ENCODE data around the gene GOLGA8A.
"Not testable (repeated sequence)": the region's sequence is repeated elsewhere in the genome, so short reads cannot be mapped to it uniquely, and the experiment has no call there.

The GOLGA8A gene

DNA sequence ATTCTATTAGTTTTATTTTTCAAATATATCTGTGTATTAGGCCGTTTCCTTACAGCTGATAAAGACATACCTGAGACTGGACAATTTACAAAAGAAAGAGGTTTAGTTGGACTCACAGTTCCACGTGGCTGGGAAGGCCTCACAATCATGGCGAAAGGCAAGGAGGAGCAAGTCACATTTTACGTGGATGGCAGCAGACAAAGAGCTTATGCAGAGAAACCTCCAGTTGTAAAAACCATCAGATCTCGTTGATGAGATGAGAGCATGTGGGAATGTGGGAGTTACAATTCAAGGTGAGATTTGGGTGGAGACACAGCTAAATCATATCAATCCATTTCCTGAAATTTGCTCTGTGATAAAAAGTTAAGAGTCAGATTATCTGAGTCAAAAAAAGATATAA is 2.3 kb upstream of the GOLGA8A start:
- H3K4me1 ChIP-seq (ENCODE audit: control insufficient read depth, insufficient read depth, low read length) = peaks cover 17% of the 10 kb centered on the region
- H3K9me3 ChIP-seq (ENCODE audit: control insufficient read depth in 2 of 2, low read length in 2 of 2) = no peaks in the 10 kb centered on the region

DNA sequence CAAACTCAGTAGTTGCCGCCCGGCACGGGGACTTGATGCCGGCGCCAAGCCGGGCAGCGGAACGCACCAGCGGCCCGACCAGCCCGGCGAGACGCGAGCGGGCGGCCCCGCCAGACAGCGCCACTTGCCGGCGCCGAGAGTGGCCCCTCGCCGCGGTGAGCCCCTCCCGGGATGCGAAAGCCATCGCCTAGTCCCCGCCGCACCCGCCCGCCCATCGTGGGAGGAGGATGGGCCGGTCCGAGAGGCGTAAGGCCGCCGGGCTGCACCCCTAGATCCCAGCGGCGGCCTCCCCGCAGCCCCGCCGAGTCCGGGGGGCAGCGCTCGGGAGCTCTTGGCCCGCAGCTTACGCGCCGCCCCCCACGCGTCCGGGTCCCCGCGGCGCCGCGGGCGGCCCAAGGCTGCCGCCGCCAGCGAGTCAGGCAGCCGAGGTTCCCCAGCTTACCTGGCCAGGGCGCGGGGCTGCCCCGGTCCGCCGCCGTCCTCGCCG is 609 bp downstream of the GOLGA8A start:
- peak overlapping the region; percentile 45 to 66 for H3K9ac ChIP-seq (ENCODE audit: low read length in 2 of 2)
- H3K9me3 ChIP-seq (ENCODE audit: control insufficient read depth in 2 of 2, low read length in 2 of 2) = no peaks in the 10 kb centered on the region
- H3K4me3 ChIP-seq (ENCODE audit: low read length in 2 of 2) = peak overlapping the region; percentile 43 to 75
- H3K4me1 ChIP-seq (ENCODE audit: control insufficient read depth, insufficient read depth, low read length) = peaks cover 17% of the 10 kb centered on the region
- peaks cover 0 to 13% of the 10 kb centered on the region in 2 donors for H3K36me3 ChIP-seq (ENCODE audit: control insufficient read depth in 2 of 2, insufficient read depth in 2 of 2, low read length in 2 of 2)
- no peak overlapping the region for H3K27ac ChIP-seq (ENCODE audit: low read length)
- no peaks in the 10 kb centered on the region for H3K27me3 ChIP-seq (ENCODE audit: control insufficient read depth in 1 of 2, insufficient read depth in 2 of 2, low read length in 2 of 2)

More for the DNA sequence above, 2.3 kb upstream of the GOLGA8A start:
- Histone ChIP-seq H3K27me3 (ENCODE audit: control insufficient read depth in 1 of 2, insufficient read depth in 2 of 2, low read length in 2 of 2) (no peaks in the 10 kb centered on the region), H3K27ac (ENCODE audit: low read length) (no peak overlapping the region), H3K4me3 (ENCODE audit: low read length in 2 of 2) (no peak overlapping the region), H3K36me3 (ENCODE audit: control insufficient read depth in 2 of 2, insufficient read depth in 2 of 2, low read length in 2 of 2) (peaks cover 0 to under 1% of the 10 kb centered on the region in 2 donors), H3K9ac (ENCODE audit: low read length in 2 of 2) (no peak overlapping the region)

DNA sequence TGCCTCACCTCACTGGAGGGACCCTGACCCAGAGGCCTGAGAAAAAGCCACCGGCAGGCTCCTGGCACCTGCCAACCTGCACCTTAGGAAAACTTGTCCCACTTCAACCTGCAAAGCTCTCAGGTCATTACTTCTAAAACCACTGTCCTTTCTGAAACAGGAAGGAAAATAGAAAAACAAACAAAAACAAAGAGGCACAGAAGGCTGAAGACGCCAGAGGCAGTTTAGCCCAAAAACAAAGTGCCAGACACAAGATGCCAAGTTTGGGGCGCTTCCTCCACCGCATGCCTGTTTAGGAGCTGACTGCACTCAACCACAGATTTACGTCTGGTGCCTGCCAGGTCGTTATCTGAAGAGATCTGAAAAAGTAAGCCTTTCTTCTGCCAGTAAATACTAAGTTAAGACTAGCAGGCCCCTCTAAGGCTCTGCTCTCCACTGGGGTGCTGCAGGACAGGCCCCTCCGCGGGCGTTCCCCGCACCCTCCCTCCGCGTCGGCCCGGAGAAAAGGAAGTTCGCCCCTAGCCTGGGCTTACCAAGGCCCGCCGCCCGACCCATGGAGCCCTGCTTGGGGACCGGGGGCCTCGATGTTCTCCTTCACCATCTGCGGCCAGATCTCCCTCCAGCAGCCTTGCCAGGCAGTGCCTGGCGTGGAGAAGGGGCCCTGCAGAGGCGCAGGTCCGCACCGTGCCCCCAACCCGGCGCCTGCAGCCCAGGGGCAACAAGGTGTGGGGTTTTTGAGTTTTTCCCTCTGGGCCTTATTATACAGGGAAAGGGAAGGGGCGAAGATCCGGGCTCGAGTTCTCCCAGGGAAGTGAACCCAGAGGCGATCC is 1.3 kb downstream of the GOLGA8A start:
- Histone ChIP-seq H3K9me3 (ENCODE audit: control insufficient read depth in 2 of 2, low read length in 2 of 2) (no peaks in the 10 kb centered on the region), H3K36me3 (ENCODE audit: control insufficient read depth in 2 of 2, insufficient read depth in 2 of 2, low read length in 2 of 2) (peaks cover 0 to 15% of the 10 kb centered on the region in 2 donors), H3K4me3 (ENCODE audit: low read length in 2 of 2) (peak overlapping the region; percentile 43 to 75), H3K27me3 (ENCODE audit: control insufficient read depth in 1 of 2, insufficient read depth in 2 of 2, low read length in 2 of 2) (no peaks in the 10 kb centered on the region), H3K27ac (ENCODE audit: low read length) (no peak overlapping the region), H3K4me1 (ENCODE audit: control insufficient read depth, insufficient read depth, low read length) (peaks cover 17% of the 10 kb centered on the region), H3K9ac (ENCODE audit: low read length in 2 of 2) (peak overlapping the region; percentile 45 to 72)

DNA sequence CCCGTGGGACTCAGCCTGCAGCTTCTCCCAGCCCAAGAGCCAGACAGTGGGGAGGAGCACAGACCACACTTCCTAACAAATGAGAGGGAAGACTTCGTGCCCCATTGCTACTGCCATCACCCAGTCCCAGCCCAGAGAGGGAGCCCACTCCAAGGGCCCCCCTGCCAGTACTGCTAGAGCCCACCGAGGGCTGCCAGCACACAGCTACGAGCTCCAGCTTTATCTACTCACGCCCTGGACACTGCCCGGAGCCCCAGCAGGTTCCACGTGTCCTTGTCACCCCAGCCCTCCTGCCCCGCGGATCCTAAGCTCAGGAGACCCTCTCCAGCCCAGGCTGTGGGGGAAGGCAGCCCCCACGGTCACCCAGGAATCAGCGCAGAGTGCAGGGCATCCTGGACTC is 1.9 kb downstream of the GOLGA8A start:
- Histone ChIP-seq H3K4me3 (ENCODE audit: low read length in 2 of 2) (peak overlapping the region in 1 of 2 donors; percentile 75), H3K4me1 (ENCODE audit: control insufficient read depth, insufficient read depth, low read length) (peaks cover 17% of the 10 kb centered on the region), H3K9ac (ENCODE audit: low read length in 2 of 2) (no peak overlapping the region), H3K36me3 (ENCODE audit: control insufficient read depth in 2 of 2, insufficient read depth in 2 of 2, low read length in 2 of 2) (peaks cover 0 to 15% of the 10 kb centered on the region in 2 donors), H3K27ac (ENCODE audit: low read length) (no peak overlapping the region), H3K27me3 (ENCODE audit: control insufficient read depth in 1 of 2, insufficient read depth in 2 of 2, low read length in 2 of 2) (no peaks in the 10 kb centered on the region), H3K9me3 (ENCODE audit: control insufficient read depth in 2 of 2, low read length in 2 of 2) (no peaks in the 10 kb centered on the region)

DNA sequence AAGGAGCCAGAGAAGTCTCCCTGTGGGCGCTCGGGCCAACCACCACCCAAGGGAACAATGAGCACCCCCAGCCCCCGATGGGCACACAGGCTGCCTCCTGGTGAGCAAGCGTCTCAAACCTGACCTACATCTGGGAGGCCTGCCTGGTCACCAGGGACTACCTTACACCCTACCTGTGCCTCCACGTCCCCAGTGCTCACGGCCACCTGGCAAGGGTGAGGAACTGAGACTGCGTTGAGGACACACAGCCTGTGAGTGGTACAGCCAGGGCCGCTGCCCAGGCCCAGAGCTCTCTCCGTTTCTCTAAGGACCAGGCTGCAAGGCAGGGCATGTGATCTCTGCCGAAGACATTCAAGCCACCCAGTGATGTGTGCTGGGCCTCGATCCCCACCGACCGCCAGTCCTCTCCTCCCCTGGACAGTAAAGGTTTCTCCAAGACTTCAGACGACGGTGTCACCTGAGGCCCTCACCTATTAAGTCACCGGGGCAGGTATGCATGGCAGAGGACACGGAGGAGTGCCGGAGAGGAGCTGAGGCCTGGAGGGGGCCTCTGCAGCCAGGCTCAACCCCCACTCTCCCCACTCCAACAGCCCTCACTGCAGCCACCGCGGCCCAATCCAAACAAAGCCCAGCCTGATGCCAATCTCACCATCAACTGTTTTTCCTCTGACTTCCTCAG is 2.8 kb downstream of the GOLGA8A start:
- Histone ChIP-seq H3K36me3 (ENCODE audit: control insufficient read depth in 2 of 2, insufficient read depth in 2 of 2, low read length in 2 of 2) (peaks cover 0 to 17% of the 10 kb centered on the region in 2 donors), H3K4me1 (ENCODE audit: control insufficient read depth, insufficient read depth, low read length) (peaks cover 17% of the 10 kb centered on the region), H3K9me3 (ENCODE audit: control insufficient read depth in 2 of 2, low read length in 2 of 2) (no peaks in the 10 kb centered on the region), H3K4me3 (ENCODE audit: low read length in 2 of 2) (no peak overlapping the region), H3K27ac (ENCODE audit: low read length) (no peak overlapping the region), H3K9ac (ENCODE audit: low read length in 2 of 2) (no peak overlapping the region), H3K27me3 (ENCODE audit: control insufficient read depth in 1 of 2, insufficient read depth in 2 of 2, low read length in 2 of 2) (no peaks in the 10 kb centered on the region)

DNA sequence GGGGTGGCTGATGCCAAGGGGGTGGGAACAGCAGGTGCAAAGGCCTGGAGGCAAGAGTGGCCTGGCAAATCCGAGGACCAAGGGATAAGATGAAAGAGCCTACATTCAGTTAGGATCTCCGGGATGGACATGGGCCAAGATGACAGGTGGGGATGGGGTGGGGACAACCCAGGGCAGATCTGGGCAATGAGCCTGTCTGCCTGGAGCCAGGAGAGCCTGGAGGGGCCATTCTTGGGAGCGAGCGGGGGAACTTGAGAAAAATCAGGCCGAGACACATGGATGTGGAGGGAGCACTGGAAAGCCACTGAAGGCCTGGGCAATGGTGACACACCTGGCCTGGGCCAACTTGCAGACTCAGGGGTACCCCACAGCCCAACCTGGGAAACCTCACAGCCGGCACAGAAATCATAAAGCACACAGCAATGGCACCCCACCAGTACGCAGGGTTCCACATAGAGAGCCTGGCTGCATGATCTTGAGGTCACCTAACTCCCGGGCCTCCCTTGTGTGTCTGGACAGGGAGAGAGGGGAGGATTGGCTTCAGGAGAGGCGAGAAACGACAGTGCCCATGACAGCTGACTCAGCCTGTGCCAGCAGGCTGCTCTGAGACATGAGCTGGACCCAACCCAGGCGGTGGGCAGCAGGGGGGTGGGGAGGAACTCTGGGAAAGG is 3.5 kb downstream of the GOLGA8A start:
- not testable (repeated sequence) for H3K27me3 ChIP-seq (ENCODE audit: control insufficient read depth in 1 of 2, insufficient read depth in 2 of 2, low read length in 2 of 2); H3K27ac ChIP-seq (ENCODE audit: low read length); H3K4me3 ChIP-seq (ENCODE audit: low read length in 2 of 2); H3K9ac ChIP-seq (ENCODE audit: low read length in 2 of 2); H3K9me3 ChIP-seq (ENCODE audit: control insufficient read depth in 2 of 2, low read length in 2 of 2)
- H3K4me1 ChIP-seq (ENCODE audit: control insufficient read depth, insufficient read depth, low read length) = peaks cover 17% of the 10 kb centered on the region
- peaks cover 0 to 17% of the 10 kb centered on the region in 2 donors for H3K36me3 ChIP-seq (ENCODE audit: control insufficient read depth in 2 of 2, insufficient read depth in 2 of 2, low read length in 2 of 2)

DNA sequence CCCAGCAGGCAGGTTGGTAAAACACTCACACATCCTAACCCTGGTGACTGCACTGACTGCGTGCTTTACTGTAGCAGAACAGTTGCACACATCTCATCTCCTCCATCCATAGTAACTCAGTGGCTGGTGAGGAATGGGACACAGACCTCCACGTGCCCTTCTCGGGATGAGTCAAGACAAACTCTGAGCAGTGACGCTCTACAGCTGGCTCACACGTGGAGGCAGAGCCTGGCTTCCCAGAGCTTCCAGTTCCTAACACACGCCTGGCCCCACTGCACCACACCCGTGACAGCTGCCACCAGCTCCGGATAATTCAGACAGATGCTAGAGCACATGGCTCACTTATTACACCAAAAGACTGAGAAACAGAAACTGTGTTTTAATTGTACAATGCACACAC is 7.0 kb downstream of the GOLGA8A start:
- not testable (repeated sequence) for H3K9ac ChIP-seq (ENCODE audit: low read length in 2 of 2); H3K27ac ChIP-seq (ENCODE audit: low read length); H3K9me3 ChIP-seq (ENCODE audit: control insufficient read depth in 2 of 2, low read length in 2 of 2); H3K4me3 ChIP-seq (ENCODE audit: low read length in 2 of 2); H3K4me1 ChIP-seq (ENCODE audit: control insufficient read depth, insufficient read depth, low read length); H3K27me3 ChIP-seq (ENCODE audit: control insufficient read depth in 1 of 2, insufficient read depth in 2 of 2, low read length in 2 of 2)
- peaks cover 0 to 17% of the 10 kb centered on the region in 2 donors for H3K36me3 ChIP-seq (ENCODE audit: control insufficient read depth in 2 of 2, insufficient read depth in 2 of 2, low read length in 2 of 2)

DNA sequence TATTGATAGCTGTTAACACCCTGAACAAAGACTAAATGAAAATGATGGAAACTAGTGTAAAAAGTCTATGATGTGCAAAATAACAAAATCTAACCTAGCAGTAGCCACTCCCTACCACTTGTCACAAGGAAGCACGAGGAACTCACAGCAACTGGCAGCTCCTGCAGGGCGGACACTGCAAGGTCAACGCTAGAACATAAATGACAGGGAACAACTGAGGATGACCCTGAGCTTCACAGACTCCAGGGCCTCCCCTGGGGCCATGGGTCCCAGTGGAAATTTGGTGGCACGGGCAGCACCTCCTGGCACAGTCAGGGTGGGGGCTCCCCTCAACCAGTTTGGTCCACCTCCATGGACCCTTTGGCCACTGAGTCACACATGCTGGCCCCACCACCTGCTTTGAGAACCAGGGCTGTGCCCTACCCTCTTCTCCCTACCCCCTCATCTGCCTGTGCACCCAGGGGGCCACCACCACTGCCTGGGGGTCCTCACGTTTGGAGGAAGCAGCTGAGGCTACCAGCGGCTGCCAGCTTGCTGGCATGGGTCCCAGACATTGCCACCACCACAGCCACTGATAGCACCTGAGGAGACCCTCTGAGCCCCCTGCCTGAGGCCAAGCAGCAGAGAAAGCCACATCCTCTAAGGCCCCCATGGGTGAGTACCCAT is 14.1 kb downstream of the GOLGA8A start:
- not testable (repeated sequence) for H3K27ac ChIP-seq (ENCODE audit: low read length)

DNA sequence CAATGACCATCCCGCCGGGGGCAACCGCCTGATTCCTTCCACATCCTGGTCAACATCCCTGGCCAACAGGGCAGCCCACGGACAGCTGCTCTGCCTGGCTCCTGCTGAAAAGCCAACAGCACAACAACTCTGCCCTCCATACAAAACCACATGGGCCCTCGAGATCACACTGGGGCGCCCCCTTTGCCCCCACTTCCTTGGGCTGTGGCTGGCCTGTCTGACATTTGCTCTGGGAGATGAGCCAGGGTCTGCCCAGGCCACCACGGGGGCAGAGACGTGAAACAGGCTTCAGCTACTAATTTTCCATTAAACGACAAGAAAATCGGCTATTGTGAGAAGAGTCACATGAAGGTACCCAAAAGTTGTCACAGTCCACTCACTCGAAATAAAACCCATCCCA is 16.7 kb downstream of the GOLGA8A start:
- not testable (repeated sequence) for H3K9me3 ChIP-seq (ENCODE audit: control insufficient read depth in 2 of 2, low read length in 2 of 2); H3K4me3 ChIP-seq (ENCODE audit: low read length in 2 of 2); H3K9ac ChIP-seq (ENCODE audit: low read length in 2 of 2); H3K27me3 ChIP-seq (ENCODE audit: control insufficient read depth in 1 of 2, insufficient read depth in 2 of 2, low read length in 2 of 2); H3K36me3 ChIP-seq (ENCODE audit: control insufficient read depth in 2 of 2, insufficient read depth in 2 of 2, low read length in 2 of 2); H3K4me1 ChIP-seq (ENCODE audit: control insufficient read depth, insufficient read depth, low read length); H3K27ac ChIP-seq (ENCODE audit: low read length)

More for the DNA sequence above, 14.1 kb downstream of the GOLGA8A start:
- H3K36me3 ChIP-seq (ENCODE audit: control insufficient read depth in 2 of 2, insufficient read depth in 2 of 2, low read length in 2 of 2); H3K4me1 ChIP-seq (ENCODE audit: control insufficient read depth, insufficient read depth, low read length); H3K9ac ChIP-seq (ENCODE audit: low read length in 2 of 2); H3K4me3 ChIP-seq (ENCODE audit: low read length in 2 of 2); H3K27me3 ChIP-seq (ENCODE audit: control insufficient read depth in 1 of 2, insufficient read depth in 2 of 2, low read length in 2 of 2); H3K9me3 ChIP-seq (ENCODE audit: control insufficient read depth in 2 of 2, low read length in 2 of 2): not testable (repeated sequence)

DNA sequence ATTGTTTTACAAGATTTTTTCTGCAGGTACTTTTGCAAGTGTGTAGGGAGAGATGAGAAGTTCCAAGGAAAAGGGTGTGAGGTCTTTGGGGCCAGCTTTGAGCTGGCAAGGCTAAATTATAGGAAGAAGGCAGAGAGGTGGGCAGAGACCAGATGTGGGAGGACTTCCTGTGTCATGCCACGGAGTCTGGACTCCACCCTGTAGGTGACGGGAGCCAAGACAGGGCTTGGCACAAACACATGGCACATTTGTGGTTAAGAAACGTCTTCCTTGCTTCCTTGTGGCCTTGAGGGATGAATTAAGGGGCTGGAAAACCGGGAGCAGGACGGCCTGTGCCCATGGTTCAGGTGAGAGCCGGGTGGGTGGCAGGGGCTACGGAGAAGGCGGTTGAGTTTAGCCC is 19.2 kb downstream of the GOLGA8A start:
- H3K4me1 ChIP-seq (ENCODE audit: control insufficient read depth, insufficient read depth, low read length); H3K9me3 ChIP-seq (ENCODE audit: control insufficient read depth in 2 of 2, low read length in 2 of 2); H3K9ac ChIP-seq (ENCODE audit: low read length in 2 of 2); H3K36me3 ChIP-seq (ENCODE audit: control insufficient read depth in 2 of 2, insufficient read depth in 2 of 2, low read length in 2 of 2); H3K4me3 ChIP-seq (ENCODE audit: low read length in 2 of 2); H3K27me3 ChIP-seq (ENCODE audit: control insufficient read depth in 1 of 2, insufficient read depth in 2 of 2, low read length in 2 of 2); H3K27ac ChIP-seq (ENCODE audit: low read length): not testable (repeated sequence)
